KOPT-K1 (cell line): ENCODE results near the gene MSL3B.
"Not testable (repeated sequence)": the region's sequence is repeated elsewhere in the genome, so short reads cannot be mapped to it uniquely, and the experiment has no call there.

ENCODE experiments used
- H3K27ac ChIP-seq: fragments of 200-600 bp; sonication (generic); 2 replicates; pipeline ENCODE4 v1.5.1; 2016; ENCODE audit warnings: antibody characterized with exemption, mild to moderate bottlenecking, low read depth, low read length; ENCODE audit not compliant: poor library complexity, severe bottlenecking
- H3K36me3 ChIP-seq: fragments of 200-600 bp; sonication (generic); 2 replicates; pipeline ENCODE4 v1.5.1; 2017; ENCODE audit warnings: antibody characterized with exemption, mild to moderate bottlenecking, low read length, moderate library complexity; ENCODE audit not compliant: insufficient read depth
- H3K9me3 ChIP-seq: fragments of 200-600 bp; sonication (generic); 2 replicates; pipeline ENCODE4 v1.5.1; 2017; ENCODE audit warnings: antibody characterized with exemption, low read length, mild to moderate bottlenecking; ENCODE audit not compliant: insufficient read depth, poor library complexity, severe bottlenecking

MSL3B gene

GRCh38 chr2:233867993-233868532, at the start of gene MSL3B:
TSS of gene MSL3B (minus strand) at chr2:233868386.
- peak within 1 kb of the TSS; percentile 75 for H3K27ac ChIP-seq
- peaks cover 16% of the 10 kb centered on the region for H3K36me3 ChIP-seq

GRCh38 chr2:233917116-233917515, 48.9 kb upstream of the MSL3B start, which contains the start of gene TRPM8:
TSS of gene TRPM8 (plus strand) at chr2:233917373. CDS start at chr2:233926538, 9,165 bp downstream.
- no peak within 1 kb of the TSS for H3K27ac ChIP-seq

More at GRCh38 chr2:233867993-233868532, at the start of gene MSL3B:
- peaks cover 33% of the 10 kb centered on the region for H3K9me3 ChIP-seq

GRCh38 chr2:233915128-233915527, 46.9 kb upstream of the MSL3B start:
- Histone ChIP-seq H3K36me3 (no peaks in the 10 kb centered on the region), H3K9me3 (no peaks in the 10 kb centered on the region), H3K27ac (no peak overlapping the region)

More at GRCh38 chr2:233917116-233917515, 48.9 kb upstream of the MSL3B start, which contains the start of gene TRPM8:
- no peaks in the 10 kb centered on the region for H3K9me3 ChIP-seq
- H3K36me3 ChIP-seq, result no peaks in the 10 kb centered on the region

GRCh38 chr2:233912691-233913423, 44.7 kb upstream of the MSL3B start:
- H3K27ac ChIP-seq, result no peak overlapping the region
- H3K36me3 ChIP-seq, result no peaks in the 10 kb centered on the region
- peaks cover 4% of the 10 kb centered on the region for H3K9me3 ChIP-seq

GRCh38 chr2:233907627-233908026, 39.4 kb upstream of the MSL3B start:
- peaks cover 6% of the 10 kb centered on the region for H3K9me3 ChIP-seq
- no peak overlapping the region for H3K27ac ChIP-seq
- H3K36me3 ChIP-seq, result no peaks in the 10 kb centered on the region

- Histone ChIP-seq H3K36me3 (no peaks in the 10 kb centered on the region), H3K27ac (no peak overlapping the region), H3K9me3 (peaks cover 6% of the 10 kb centered on the region)
Observed at GRCh38 chr2:233905945-233906344, 37.8 kb upstream of the MSL3B start.

- Histone ChIP-seq H3K27ac (no peak overlapping the region), H3K9me3 (no peaks in the 10 kb centered on the region), H3K36me3 (no peaks in the 10 kb centered on the region)
Observed at GRCh38 chr2:233901884-233902283, 33.7 kb upstream of the MSL3B start.

- no peaks in the 10 kb centered on the region for H3K9me3 ChIP-seq
- H3K27ac ChIP-seq, result no peak overlapping the region
Observed at GRCh38 chr2:233901367-233901766, 33.2 kb upstream of the MSL3B start.

GRCh38 chr2:233896253-233896652, 28.1 kb upstream of the MSL3B start:
- H3K9me3 ChIP-seq, H3K27ac ChIP-seq, H3K36me3 ChIP-seq: not testable (repeated sequence)

More at GRCh38 chr2:233901367-233901766, 33.2 kb upstream of the MSL3B start:
- no peaks in the 10 kb centered on the region for H3K36me3 ChIP-seq

- H3K27ac ChIP-seq, result no peak overlapping the region
- no peaks in the 10 kb centered on the region for H3K9me3 ChIP-seq
- no peaks in the 10 kb centered on the region for H3K36me3 ChIP-seq
Observed at GRCh38 chr2:233892793-233893192, 24.6 kb upstream of the MSL3B start.

GRCh38 chr2:233882353-233882752, 14.2 kb upstream of the MSL3B start:
- no peak overlapping the region for H3K27ac ChIP-seq
- no peaks in the 10 kb centered on the region for H3K36me3 ChIP-seq
- H3K9me3 ChIP-seq, result peaks cover 22% of the 10 kb centered on the region

GRCh38 chr2:233872125-233872524, 3.9 kb upstream of the MSL3B start:
- H3K27ac ChIP-seq, H3K36me3 ChIP-seq: not testable (repeated sequence)
- peaks cover 32% of the 10 kb centered on the region for H3K9me3 ChIP-seq

- Histone ChIP-seq H3K9me3 (peaks cover 32% of the 10 kb centered on the region), H3K36me3 (peaks cover 5% of the 10 kb centered on the region), H3K27ac (no peak overlapping the region)
Observed at GRCh38 chr2:233871432-233871831, 3.2 kb upstream of the MSL3B start.

GRCh38 chr2:233866479-233866878, 1.7 kb downstream of the MSL3B start:
- Histone ChIP-seq H3K27ac (no peak overlapping the region), H3K36me3 (peaks cover 16% of the 10 kb centered on the region), H3K9me3 (peaks cover 33% of the 10 kb centered on the region)

GRCh38 chr2:233865838-233866237, 2.3 kb downstream of the MSL3B start:
- Histone ChIP-seq H3K9me3 (peaks cover 33% of the 10 kb centered on the region), H3K36me3 (peaks cover 16% of the 10 kb centered on the region), H3K27ac (no peak overlapping the region)
